HepG2 (cell line): ENCODE measurements around the gene OCSTAMP. TPM values are rescaled to one million over a fixed set of nuclear protein-coding genes. Genes with fewer than 3 reads are reported as not detected.

Source experiments
- CCDC6 ChIP-seq: sonication (generic); formaldehyde crosslinking; IDR thresholded peaks from 2 replicates; pipeline ENCODE4 v1.8.1; 2022; ENCODE audit warnings: mild to moderate bottlenecking, missing genetic modification reagents, moderate library complexity
- DMAP1 ChIP-seq: IDR thresholded peaks from 2 replicates; pipeline ENCODE4 v1.6.1; 2016
- EZH2 ChIP-seq: conservative IDR thresholded peaks from 2 replicates; pipeline ENCODE4 v1.6.1; 2012; ENCODE audit warnings: mild to moderate bottlenecking, low read depth, low read length, moderate library complexity
- JUNB ChIP-seq: sonication (generic); formaldehyde crosslinking; IDR thresholded peaks from 2 replicates; pipeline ENCODE4 v1.8.0; 2022; ENCODE audit warnings: missing genetic modification reagents, mild to moderate bottlenecking, borderline replicate concordance
- KDM5B ChIP-seq: sonication (generic); formaldehyde crosslinking; IDR thresholded peaks from 2 replicates; pipeline ENCODE4 v1.4.0; 2020; ENCODE audit warnings: missing genetic modification reagents, mild to moderate bottlenecking, borderline replicate concordance
- MEIS2 ChIP-seq: sonication (generic); formaldehyde crosslinking; IDR thresholded peaks from 2 replicates; pipeline ENCODE4 v1.9.0; 2021; ENCODE audit warnings: mild to moderate bottlenecking, missing genetic modification reagents
- UBTF ChIP-seq: sonication (generic); formaldehyde crosslinking; IDR thresholded peaks from 2 replicates; pipeline ENCODE4 v1.4.0; 2020; ENCODE audit warnings: mild to moderate bottlenecking, missing genetic modification reagents
- ZNF138 ChIP-seq: sonication (generic); formaldehyde crosslinking; IDR thresholded peaks from 2 replicates; pipeline ENCODE4 v1.5.0; 2020; ENCODE audit warnings: mild to moderate bottlenecking, low read depth, missing genetic modification reagents
- ZNF468 ChIP-seq: sonication (generic); formaldehyde crosslinking; IDR thresholded peaks from 2 replicates; pipeline ENCODE4 v1.8.0; 2022; ENCODE audit warnings: mild to moderate bottlenecking, moderate library complexity, missing genetic modification reagents
- ZNF496 ChIP-seq: sonication (generic); formaldehyde crosslinking; IDR thresholded peaks from 2 replicates; pipeline ENCODE4 v1.8.1; 2023; ENCODE audit warnings: mild to moderate bottlenecking, moderate library complexity, missing genetic modification reagents; ENCODE audit not compliant: insufficient replicate concordance
- ZNF550 ChIP-seq: sonication (generic); formaldehyde crosslinking; IDR thresholded peaks from 2 replicates; pipeline ENCODE4 v1.4.0; 2020; ENCODE audit warnings: mild to moderate bottlenecking, missing genetic modification reagents, borderline replicate concordance
- ZNF687 ChIP-seq: sonication (generic); formaldehyde crosslinking; IDR thresholded peaks from 2 replicates; pipeline ENCODE4 v1.5.1; 2020; ENCODE audit warnings: mild to moderate bottlenecking, missing genetic modification reagents, moderate library complexity
- ZNF850 ChIP-seq: sonication (generic); formaldehyde crosslinking; conservative IDR thresholded peaks from 2 replicates; pipeline ENCODE4 v1.9.0; 2021; ENCODE audit warnings: mild to moderate bottlenecking, missing genetic modification reagents
- ZNF878 ChIP-seq: sonication (generic); formaldehyde crosslinking; IDR thresholded peaks from 2 replicates; pipeline ENCODE4 v1.8.1; 2023; ENCODE audit warnings: mild to moderate bottlenecking, missing genetic modification reagents, moderate library complexity
- polyA plus RNA-seq, 8 experiments: library from polyadenylated mRNA; depleted of rRNA in 3 of 8; stranded (reverse) in 7 of 8; unstranded in 1 of 8; fragments of >200 nt; fragmentation: Illumina TruSeq in 4 of 8; extraction: Trizol in 4 of 8; gene quantifications; 2 replicates each; pipeline versions ENCODE4 v1.2.1 to v1.2.3, GENCODE V29; 2011 to 2016; ENCODE audit warnings: low read depth in 4 of 8, missing spikeins in 1 of 8, mixed read lengths in 1 of 8; ENCODE audit not compliant: insufficient read depth in 1 of 8
- total RNA-seq, 5 experiments: library from RNA; depleted of rRNA; stranded (reverse); fragments of >200 nt; fragmentation: Illumina TruSeq; extraction: Trizol; gene quantifications; 2 replicates each; pipeline ENCODE4 v1.2.3, GENCODE V29; 2016; ENCODE audit warnings: low read depth in 1 of 5
- TF ChIP-seq, protein P1 (sequence below): sonication (generic); formaldehyde crosslinking; conservative IDR thresholded peaks from 2 replicates; pipeline ENCODE4 v1.4.0; 2020; ENCODE audit warnings: mild to moderate bottlenecking, missing genetic modification reagents, moderate library complexity

The OCSTAMP gene
- total and polyA plus RNA-seq, 2 of the 13 experiments (the other 11 are each of a cell fraction or from before 2014, with no cell fraction given): not detected

- TF ChIP-seq, protein P1, sequence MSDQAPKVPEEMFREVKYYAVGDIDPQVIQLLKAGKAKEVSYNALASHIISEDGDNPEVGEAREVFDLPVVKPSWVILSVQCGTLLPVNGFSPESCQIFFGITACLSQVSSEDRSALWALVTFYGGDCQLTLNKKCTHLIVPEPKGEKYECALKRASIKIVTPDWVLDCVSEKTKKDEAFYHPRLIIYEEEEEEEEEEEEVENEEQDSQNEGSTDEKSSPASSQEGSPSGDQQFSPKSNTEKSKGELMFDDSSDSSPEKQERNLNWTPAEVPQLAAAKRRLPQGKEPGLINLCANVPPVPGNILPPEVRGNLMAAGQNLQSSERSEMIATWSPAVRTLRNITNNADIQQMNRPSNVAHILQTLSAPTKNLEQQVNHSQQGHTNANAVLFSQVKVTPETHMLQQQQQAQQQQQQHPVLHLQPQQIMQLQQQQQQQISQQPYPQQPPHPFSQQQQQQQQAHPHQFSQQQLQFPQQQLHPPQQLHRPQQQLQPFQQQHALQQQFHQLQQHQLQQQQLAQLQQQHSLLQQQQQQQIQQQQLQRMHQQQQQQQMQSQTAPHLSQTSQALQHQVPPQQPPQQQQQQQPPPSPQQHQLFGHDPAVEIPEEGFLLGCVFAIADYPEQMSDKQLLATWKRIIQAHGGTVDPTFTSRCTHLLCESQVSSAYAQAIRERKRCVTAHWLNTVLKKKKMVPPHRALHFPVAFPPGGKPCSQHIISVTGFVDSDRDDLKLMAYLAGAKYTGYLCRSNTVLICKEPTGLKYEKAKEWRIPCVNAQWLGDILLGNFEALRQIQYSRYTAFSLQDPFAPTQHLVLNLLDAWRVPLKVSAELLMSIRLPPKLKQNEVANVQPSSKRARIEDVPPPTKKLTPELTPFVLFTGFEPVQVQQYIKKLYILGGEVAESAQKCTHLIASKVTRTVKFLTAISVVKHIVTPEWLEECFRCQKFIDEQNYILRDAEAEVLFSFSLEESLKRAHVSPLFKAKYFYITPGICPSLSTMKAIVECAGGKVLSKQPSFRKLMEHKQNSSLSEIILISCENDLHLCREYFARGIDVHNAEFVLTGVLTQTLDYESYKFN (CRISPR knock-in tag): peak; percentile 22; the same call in 1 of the 2 replicates
- TF ChIP-seq CCDC6 (CRISPR knock-in tag) (peak; percentile 43; the same call in 1 of the 2 replicates), ZNF850 (no peak), DMAP1 (CRISPR knock-in tag) (peak; percentile 70; the same call in 1 of the 2 replicates), MEIS2 (CRISPR knock-in tag) (peak; percentile 30; the same call in 1 of the 2 replicates), ZNF138 (CRISPR knock-in tag) (no peak), UBTF (CRISPR knock-in tag) (no peak; the same call in 1 of the 2 replicates), ZNF496 (CRISPR knock-in tag) (no peak), ZNF687 (CRISPR knock-in tag) (peak; percentile 89), ZNF468 (CRISPR knock-in tag) (no peak), JUNB (no peak), KDM5B (peak; percentile 69), ZNF878 (CRISPR knock-in tag) (no peak), ZNF550 (no peak), EZH2 (no peak)
Measured at GRCh38 chr20:46562373-46563169, 12.1 kb upstream of the OCSTAMP start (continued).
